ENCODE measurements around the gene YOD1.

The YOD1 gene

DNA sequence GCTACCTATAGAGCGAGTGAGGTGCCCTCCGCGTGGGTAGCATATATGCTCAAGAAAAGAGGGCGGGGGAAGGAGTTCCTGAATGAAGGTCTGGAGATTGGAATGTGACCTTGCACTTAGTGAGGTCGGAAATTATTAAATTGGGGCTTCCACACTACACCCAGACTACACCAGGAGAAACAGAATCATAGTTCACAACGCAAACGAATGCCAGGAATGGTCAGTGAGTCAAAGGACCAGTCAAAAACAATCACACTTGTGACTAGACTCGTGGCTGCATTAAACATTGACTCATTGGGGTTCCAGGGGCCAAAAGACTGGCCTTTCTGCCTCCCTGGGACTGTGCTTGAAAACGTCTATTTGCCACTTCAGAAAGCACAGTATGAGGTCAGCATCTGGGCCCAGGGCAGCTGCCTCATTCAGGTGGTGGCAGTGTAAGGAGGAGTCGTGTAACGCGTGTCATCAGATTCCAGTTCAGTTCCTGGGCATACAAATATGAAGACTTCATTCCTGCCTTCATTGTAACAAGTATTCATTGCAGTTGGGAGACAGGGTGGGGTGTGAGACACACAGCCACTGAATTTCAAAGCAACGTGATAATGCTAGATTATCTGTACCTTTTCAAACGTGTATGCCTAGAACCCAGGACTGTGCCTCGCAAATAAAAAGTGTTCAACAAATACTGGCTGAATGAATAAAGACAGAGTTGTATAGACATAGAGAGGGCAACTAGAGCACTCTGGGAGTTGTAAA, at the start of gene YOD1:
YOD1 (minus strand) TSS at position 18 of the 753 bp plus-strand sequence. CDS start 178 bp downstream, outside the sequence.
- no peak for FAIRE-seq

DNA sequence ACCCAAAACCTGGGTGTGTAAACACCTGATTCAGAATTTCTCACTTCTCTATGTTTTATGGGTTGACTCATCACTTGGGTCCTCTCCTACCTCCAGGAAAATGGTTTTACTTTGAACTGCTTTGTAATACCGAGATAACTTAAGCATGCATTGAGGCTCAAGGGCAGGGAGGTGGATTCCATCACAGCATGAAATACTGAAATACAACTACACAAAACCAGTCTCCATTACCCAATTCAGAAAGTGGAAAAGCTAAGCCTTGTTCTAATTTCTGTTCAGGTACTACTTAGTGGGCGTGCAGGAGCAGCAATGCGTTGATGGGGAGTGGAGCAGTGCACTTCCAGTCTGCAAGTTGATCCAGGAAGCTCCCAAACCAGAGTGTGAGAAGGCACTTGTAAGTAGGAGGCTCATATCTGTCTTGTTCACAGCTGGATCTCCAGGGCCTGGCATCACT, 46.9 kb upstream of the YOD1 start:
- no peak for FAIRE-seq

DNA sequence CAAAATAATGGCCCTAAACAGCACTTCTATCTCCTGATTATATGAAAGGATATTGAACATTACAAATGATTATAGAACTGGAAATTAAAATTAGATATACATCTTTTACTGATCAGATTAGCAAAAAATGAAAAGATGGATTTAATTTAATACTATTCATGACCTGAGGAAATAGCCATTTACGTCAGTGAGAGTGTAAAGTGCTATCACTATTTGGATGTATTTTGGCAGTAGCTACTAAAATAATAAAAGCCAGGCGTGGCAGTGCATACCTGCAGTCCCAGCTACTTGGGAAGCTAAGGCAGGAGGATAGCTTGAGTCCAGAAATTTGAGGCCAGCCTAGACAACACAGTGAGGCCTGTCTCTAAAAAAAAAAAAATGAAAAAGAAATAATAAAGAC, 42.9 kb upstream of the YOD1 start:
- FAIRE-seq, result no peak

DNA sequence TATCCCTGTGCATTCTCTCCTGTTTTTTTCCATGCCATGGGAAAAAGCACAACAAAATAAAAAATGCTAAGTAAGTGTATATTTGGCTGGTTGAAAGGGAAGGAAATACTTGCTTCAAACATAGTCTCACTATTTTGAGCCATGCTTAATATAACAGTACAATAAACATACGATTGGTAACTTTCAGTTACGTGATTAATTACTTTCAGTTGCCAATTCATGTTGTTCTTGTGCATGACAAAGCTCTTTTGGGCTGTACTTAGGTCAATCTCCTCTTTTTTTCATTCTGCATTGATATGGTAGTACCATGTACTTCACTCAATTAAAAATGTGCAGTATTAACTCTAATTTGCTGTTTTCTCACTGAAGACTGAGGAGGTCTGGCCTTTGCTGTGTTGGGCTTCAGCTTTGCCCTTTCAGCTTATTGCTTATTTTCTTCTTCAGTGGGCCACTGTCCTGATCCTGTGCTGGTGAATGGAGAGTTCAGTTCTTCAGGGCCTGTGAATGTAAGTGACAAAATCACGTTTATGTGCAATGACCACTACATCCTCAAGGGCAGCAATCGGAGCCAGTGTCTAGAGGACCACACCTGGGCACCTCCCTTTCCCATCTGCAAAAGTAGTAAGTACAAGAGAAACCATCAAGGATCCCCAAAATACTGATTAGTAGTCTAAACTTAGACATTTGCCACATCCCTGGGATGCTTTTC, 40.3 kb upstream of the YOD1 start:
- no peak for FAIRE-seq

- no peak for FAIRE-seq
Measured at GRCh38 chr1:207089627-207090355, 38.8 kb upstream of the YOD1 start.

DNA sequence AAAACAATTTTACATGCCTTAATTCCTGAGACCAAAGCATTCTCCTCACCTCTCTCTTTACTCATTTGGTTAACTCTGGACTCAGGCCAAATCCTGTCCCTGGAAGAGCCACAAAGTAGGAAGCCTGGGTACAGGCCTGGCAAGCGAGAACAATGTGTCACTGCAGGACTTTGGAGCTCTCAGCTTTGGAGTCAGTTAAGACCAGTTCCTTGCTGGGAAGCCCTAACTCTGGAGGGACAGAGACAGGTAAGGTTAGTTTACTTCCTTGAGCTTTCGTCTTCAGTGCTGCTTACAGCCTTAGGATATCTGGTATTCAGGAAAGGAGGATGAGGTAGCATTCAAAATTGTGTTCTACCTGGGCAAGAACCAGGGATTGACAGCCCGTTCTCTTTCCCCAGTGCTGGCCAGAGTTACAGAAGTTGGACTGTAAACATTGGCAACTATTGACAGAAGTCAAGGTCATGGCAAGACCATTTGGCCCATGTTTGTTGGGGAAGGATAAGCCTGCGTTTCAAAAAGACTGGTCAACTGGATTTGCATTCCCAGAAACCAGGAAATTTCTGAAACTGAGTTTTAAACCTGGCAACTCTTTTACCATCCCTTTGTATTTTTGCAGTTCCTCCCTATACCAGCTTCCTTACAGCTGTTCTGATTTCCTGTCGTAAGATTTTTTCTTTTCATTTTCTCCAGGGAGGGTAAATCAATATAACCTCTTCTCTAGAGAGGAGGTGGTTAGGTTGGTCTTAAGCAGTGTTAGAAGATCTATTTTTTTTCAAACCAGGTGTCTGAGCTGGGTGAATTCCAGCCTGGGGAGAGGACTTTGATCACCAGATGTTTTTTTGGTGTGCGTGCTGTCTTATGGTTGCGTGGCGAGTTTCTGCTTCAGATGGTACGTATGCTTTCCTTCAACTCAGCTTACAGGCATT, 38.0 kb upstream of the YOD1 start, which contains the start of gene C4BPB:
C4BPB (plus strand) TSS at position 160 of the 926 bp plus-strand sequence; CDS start at position 832, 672 bp downstream.
- FAIRE-seq, result no peak

DNA sequence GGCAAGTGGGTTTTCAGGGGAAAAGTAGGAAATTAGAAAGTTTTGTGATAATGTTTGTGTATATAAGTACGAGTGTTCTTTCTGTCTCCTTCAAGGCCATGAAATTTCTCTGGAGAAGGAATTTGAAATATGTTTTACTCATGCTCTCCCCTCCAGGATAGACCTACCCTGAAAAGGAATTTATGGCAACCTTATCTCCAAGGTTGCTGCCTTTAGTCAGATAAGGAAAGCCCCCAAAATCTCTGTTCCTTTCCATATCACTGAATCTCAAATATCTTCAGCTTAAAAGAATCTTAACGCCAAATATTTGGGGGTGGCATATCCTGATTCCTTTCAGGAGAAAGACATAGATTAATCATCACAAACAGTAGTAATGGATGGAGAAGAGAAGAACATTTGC, 37.2 kb upstream of the YOD1 start:
- no peak for FAIRE-seq

- no peak for FAIRE-seq
Measured at GRCh38 chr1:207085887-207086286, 34.9 kb upstream of the YOD1 start.

- FAIRE-seq, result no peak
Measured at GRCh38 chr1:207084701-207085180, 33.7 kb upstream of the YOD1 start.

DNA sequence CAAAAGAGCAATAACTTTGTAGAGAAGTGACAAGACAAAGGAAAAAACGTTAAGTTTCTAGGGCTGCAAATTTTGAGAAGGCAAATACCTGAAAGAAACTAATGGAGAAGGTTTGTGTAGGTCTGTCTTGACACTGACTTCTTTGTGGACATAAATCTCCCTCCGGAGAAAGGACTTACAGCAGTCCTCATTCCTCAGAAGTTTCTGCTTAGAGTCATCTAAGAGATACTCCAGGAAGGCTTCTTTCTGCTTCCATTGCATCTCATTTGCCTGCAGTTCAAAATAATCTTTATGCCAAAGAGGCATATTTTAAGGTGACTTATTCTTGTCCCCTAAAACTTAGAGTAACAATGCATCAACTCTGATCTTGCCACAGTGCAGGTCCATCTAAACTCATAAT, 33.2 kb upstream of the YOD1 start:
- FAIRE-seq, result no peak

GRCh38 chr1:207081806-207082205, 30.8 kb upstream of the YOD1 start:
- FAIRE-seq, result no peak

- FAIRE-seq, result no peak
Measured at GRCh38 chr1:207081088-207081487, 30.1 kb upstream of the YOD1 start.

- FAIRE-seq, result no peak
Measured at GRCh38 chr1:207079706-207080241, 28.8 kb upstream of the YOD1 start.

- FAIRE-seq, result no peak
Measured at GRCh38 chr1:207078578-207079132, 27.6 kb upstream of the YOD1 start.

- FAIRE-seq, result peak; percentile 97
Measured at GRCh38 chr1:207077470-207078377, 26.7 kb upstream of the YOD1 start.

GRCh38 chr1:207077012-207077411, 26.0 kb upstream of the YOD1 start:
- FAIRE-seq, result no peak

GRCh38 chr1:207076181-207076955, 25.4 kb upstream of the YOD1 start:
- no peak for FAIRE-seq

- FAIRE-seq, result no peak
Measured at GRCh38 chr1:207073906-207074820, 23.2 kb upstream of the YOD1 start.
